ENCODE results near the gene CFAP100.

Gene CFAP100

GRCh38 chr3:126396536-126396935 is 1.8 kb downstream of the CFAP100 start:
- Histone ChIP-seq H2BK120ac (ENCODE audit: low read depth, low read length) (no peak overlapping the region), H4K8ac (ENCODE audit: low read depth, low read length) (no peak overlapping the region), H3K23ac (ENCODE audit: low read depth, low read length, poor library complexity) (no peak overlapping the region), H3K4me3 (ENCODE audit: low read length in 2 of 2) (no peak overlapping the region), H3K4ac (ENCODE audit: low read length) (no peak overlapping the region), H2AFZ (ENCODE audit: low read length) (no peak overlapping the region), H3K4me2 (ENCODE audit: insufficient read depth, low read length, poor library complexity, severe bottlenecking) (no peak overlapping the region), H2BK5ac (ENCODE audit: low read length) (no peak overlapping the region), H3K18ac (ENCODE audit: low read length) (no peak overlapping the region), H3K9ac (ENCODE audit: low read depth, low read length, poor library complexity) (peak overlapping the region; percentile 40), H3K9me3 (replicated peaks in 1 of 2; ENCODE audit: control insufficient read depth in 2 of 2, insufficient read depth in 1 of 2, low read depth in 1 of 2, low read length in 2 of 2) (no peaks in the 10 kb centered on the region), H3K79me1 (ENCODE audit: low read depth, low read length) (no peaks in the 10 kb centered on the region), H3K27ac (replicated peaks; ENCODE audit: low read length) (no peak overlapping the region), H2BK15ac (ENCODE audit: low read length) (no peak overlapping the region), H3K4me1 (ENCODE audit: control insufficient read depth in 2 of 2, insufficient read depth in 1 of 2, low read depth in 1 of 2, low read length in 2 of 2) (peaks cover 8 to 17% of the 10 kb centered on the region in 2 donors), H2AK5ac (ENCODE audit: low read depth, low read length) (peak overlapping the region; percentile 74), H3K27me3 (ENCODE audit: control insufficient read depth in 3 of 3, insufficient read depth in 3 of 3, low read depth in 1 of 3, low read length in 3 of 3) (peaks cover 0 to 48% (median 3%) of the 10 kb centered on the region in 3 experiments), H3K14ac (ENCODE audit: low read length) (no peak overlapping the region), H3K36me3 (replicated peaks in 1 of 2; ENCODE audit: control insufficient read depth in 2 of 2, insufficient read depth in 2 of 2, low read length in 2 of 2) (no peaks in the 10 kb centered on the region), H4K91ac (ENCODE audit: low read depth, low read length, poor library complexity) (no peak overlapping the region), H2BK12ac (ENCODE audit: low read length) (no peak overlapping the region)
- WGBS, 2 donors (ENCODE audit: extremely low coverage in 2 of 2, insufficient read length in 2 of 2, insufficient replicate concordance in 1 of 2) = no CpG with 5 or more reads among the region's 5 CpGs
- DNase-seq (ENCODE audit: low spot score) = no peak

GRCh38 chr3:126397610-126398422 is 3.1 kb downstream of the CFAP100 start:
- Histone ChIP-seq H3K27me3 (ENCODE audit: control insufficient read depth in 3 of 3, insufficient read depth in 3 of 3, low read depth in 1 of 3, low read length in 3 of 3) (peaks cover 0 to 40% (median 3%) of the 10 kb centered on the region in 3 experiments), H3K4me2 (ENCODE audit: insufficient read depth, low read length, poor library complexity, severe bottlenecking) (no peak overlapping the region), H2BK5ac (ENCODE audit: low read length) (no peak overlapping the region), H3K4me3 (ENCODE audit: low read length in 2 of 2) (no peak overlapping the region), H4K8ac (ENCODE audit: low read depth, low read length) (no peak overlapping the region), H3K36me3 (replicated peaks in 1 of 2; ENCODE audit: control insufficient read depth in 2 of 2, insufficient read depth in 2 of 2, low read length in 2 of 2) (no peaks in the 10 kb centered on the region), H3K9me3 (replicated peaks in 1 of 2; ENCODE audit: control insufficient read depth in 2 of 2, insufficient read depth in 1 of 2, low read depth in 1 of 2, low read length in 2 of 2) (no peaks in the 10 kb centered on the region), H2BK12ac (ENCODE audit: low read length) (peak overlapping the region; percentile 18), H3K79me1 (ENCODE audit: low read depth, low read length) (no peaks in the 10 kb centered on the region), H2AK5ac (ENCODE audit: low read depth, low read length) (peak overlapping the region; percentile 54), H3K4ac (ENCODE audit: low read length) (no peak overlapping the region), H2BK120ac (ENCODE audit: low read depth, low read length) (no peak overlapping the region), H3K27ac (replicated peaks; ENCODE audit: low read length) (no peak overlapping the region), H3K4me1 (ENCODE audit: control insufficient read depth in 2 of 2, insufficient read depth in 1 of 2, low read depth in 1 of 2, low read length in 2 of 2) (peaks cover 8 to 25% of the 10 kb centered on the region in 2 donors), H3K18ac (ENCODE audit: low read length) (no peak overlapping the region), H4K91ac (ENCODE audit: low read depth, low read length, poor library complexity) (no peak overlapping the region), H3K9ac (ENCODE audit: low read depth, low read length, poor library complexity) (peak overlapping the region; percentile 74), H3K14ac (ENCODE audit: low read length) (no peak overlapping the region), H2BK15ac (ENCODE audit: low read length) (no peak overlapping the region), H2AFZ (ENCODE audit: low read length) (no peak overlapping the region), H3K23ac (ENCODE audit: low read depth, low read length, poor library complexity) (no peak overlapping the region)
- no CpG with 5 or more reads among the region's 13 CpGs for WGBS, 2 donors (ENCODE audit: extremely low coverage in 2 of 2, insufficient read length in 2 of 2, insufficient replicate concordance in 1 of 2)
- DNase-seq (ENCODE audit: low spot score) = no peak

- Histone ChIP-seq H3K14ac (ENCODE audit: low read length) (no peak overlapping the region), H3K9me3 (replicated peaks in 1 of 2; ENCODE audit: control insufficient read depth in 2 of 2, insufficient read depth in 1 of 2, low read depth in 1 of 2, low read length in 2 of 2) (no peaks in the 10 kb centered on the region), H3K36me3 (replicated peaks in 1 of 2; ENCODE audit: control insufficient read depth in 2 of 2, insufficient read depth in 2 of 2, low read length in 2 of 2) (no peaks in the 10 kb centered on the region), H3K9ac (ENCODE audit: low read depth, low read length, poor library complexity) (no peak overlapping the region), H3K18ac (ENCODE audit: low read length) (no peak overlapping the region), H2BK12ac (ENCODE audit: low read length) (no peak overlapping the region), H2AFZ (ENCODE audit: low read length) (no peak overlapping the region), H3K4me3 (ENCODE audit: low read length in 2 of 2) (no peak overlapping the region), H2AK5ac (ENCODE audit: low read depth, low read length) (no peak overlapping the region), H2BK15ac (ENCODE audit: low read length) (peak overlapping the region; percentile 39), H2BK120ac (ENCODE audit: low read depth, low read length) (no peak overlapping the region), H2BK5ac (ENCODE audit: low read length) (no peak overlapping the region), H3K4ac (ENCODE audit: low read length) (no peak overlapping the region), H4K91ac (ENCODE audit: low read depth, low read length, poor library complexity) (no peak overlapping the region), H3K27me3 (ENCODE audit: control insufficient read depth in 3 of 3, insufficient read depth in 3 of 3, low read depth in 1 of 3, low read length in 3 of 3) (peaks cover 0 to 31% (median under 1%) of the 10 kb centered on the region in 3 experiments), H3K4me1 (ENCODE audit: control insufficient read depth in 2 of 2, insufficient read depth in 1 of 2, low read depth in 1 of 2, low read length in 2 of 2) (peaks cover 8 to 23% of the 10 kb centered on the region in 2 donors), H3K23ac (ENCODE audit: low read depth, low read length, poor library complexity) (no peak overlapping the region), H4K8ac (ENCODE audit: low read depth, low read length) (no peak overlapping the region), H3K27ac (replicated peaks; ENCODE audit: low read length) (no peak overlapping the region), H3K79me1 (ENCODE audit: low read depth, low read length) (no peaks in the 10 kb centered on the region), H3K4me2 (ENCODE audit: insufficient read depth, low read length, poor library complexity, severe bottlenecking) (no peak overlapping the region)
- no peak for DNase-seq (ENCODE audit: low spot score)
- no CpG with 5 or more reads among the region's 14 CpGs for WGBS, 2 donors (ENCODE audit: extremely low coverage in 2 of 2, insufficient read length in 2 of 2, insufficient replicate concordance in 1 of 2)
These were observed 4.0 kb downstream of the CFAP100 start for GRCh38 chr3:126398423-126399350.

GRCh38 chr3:126399351-126399735 is 4.6 kb downstream of the CFAP100 start:
- Histone ChIP-seq H3K4me2 (ENCODE audit: insufficient read depth, low read length, poor library complexity, severe bottlenecking) (no peak overlapping the region), H3K9ac (ENCODE audit: low read depth, low read length, poor library complexity) (no peak overlapping the region), H3K4ac (ENCODE audit: low read length) (no peak overlapping the region), H2AK5ac (ENCODE audit: low read depth, low read length) (no peak overlapping the region), H2AFZ (ENCODE audit: low read length) (no peak overlapping the region), H3K27ac (replicated peaks; ENCODE audit: low read length) (no peak overlapping the region), H3K79me1 (ENCODE audit: low read depth, low read length) (no peaks in the 10 kb centered on the region), H2BK12ac (ENCODE audit: low read length) (no peak overlapping the region), H3K23ac (ENCODE audit: low read depth, low read length, poor library complexity) (no peak overlapping the region), H3K18ac (ENCODE audit: low read length) (no peak overlapping the region), H3K4me3 (ENCODE audit: low read length in 2 of 2) (no peak overlapping the region), H3K14ac (ENCODE audit: low read length) (no peak overlapping the region), H2BK5ac (ENCODE audit: low read length) (no peak overlapping the region), H3K9me3 (replicated peaks in 1 of 2; ENCODE audit: control insufficient read depth in 2 of 2, insufficient read depth in 1 of 2, low read depth in 1 of 2, low read length in 2 of 2) (no peaks in the 10 kb centered on the region), H3K4me1 (ENCODE audit: control insufficient read depth in 2 of 2, insufficient read depth in 1 of 2, low read depth in 1 of 2, low read length in 2 of 2) (peaks cover 5 to 19% of the 10 kb centered on the region in 2 donors), H2BK15ac (ENCODE audit: low read length) (no peak overlapping the region), H4K91ac (ENCODE audit: low read depth, low read length, poor library complexity) (no peak overlapping the region), H2BK120ac (ENCODE audit: low read depth, low read length) (no peak overlapping the region), H3K27me3 (ENCODE audit: control insufficient read depth in 3 of 3, insufficient read depth in 3 of 3, low read depth in 1 of 3, low read length in 3 of 3) (peaks cover 0 to 26% (median 0%) of the 10 kb centered on the region in 3 experiments), H3K36me3 (replicated peaks in 1 of 2; ENCODE audit: control insufficient read depth in 2 of 2, insufficient read depth in 2 of 2, low read length in 2 of 2) (no peaks in the 10 kb centered on the region), H4K8ac (ENCODE audit: low read depth, low read length) (no peak overlapping the region)
- no CpG with 5 or more reads among the region's 1 CpG for WGBS, 2 donors (ENCODE audit: extremely low coverage in 2 of 2, insufficient read length in 2 of 2, insufficient replicate concordance in 1 of 2)
- no peak for DNase-seq (ENCODE audit: low spot score)
